Measurements from ENCODE around the gene PPP1CB.

DNA sequence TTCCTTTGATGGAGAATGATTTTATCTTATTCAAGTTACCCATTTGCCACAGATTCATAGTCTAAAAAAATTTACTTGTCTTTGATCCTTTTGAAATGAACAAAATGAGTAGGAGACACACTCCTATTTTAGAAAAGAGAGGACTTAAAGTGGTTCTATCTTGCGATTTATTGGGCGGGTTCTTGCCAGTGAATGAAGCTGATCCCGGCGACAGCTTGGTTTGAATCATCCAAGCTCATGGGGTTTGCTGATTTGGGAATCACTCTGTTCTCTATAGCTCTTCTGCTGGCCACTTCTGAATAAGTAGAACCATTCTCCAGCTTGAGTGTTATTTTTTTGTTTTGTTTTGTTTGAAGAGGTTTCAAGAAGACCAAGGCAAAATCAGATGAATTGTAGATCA lies 25.5 kb upstream of the PPP1CB start:
- TF ChIP-seq, protein P1, sequence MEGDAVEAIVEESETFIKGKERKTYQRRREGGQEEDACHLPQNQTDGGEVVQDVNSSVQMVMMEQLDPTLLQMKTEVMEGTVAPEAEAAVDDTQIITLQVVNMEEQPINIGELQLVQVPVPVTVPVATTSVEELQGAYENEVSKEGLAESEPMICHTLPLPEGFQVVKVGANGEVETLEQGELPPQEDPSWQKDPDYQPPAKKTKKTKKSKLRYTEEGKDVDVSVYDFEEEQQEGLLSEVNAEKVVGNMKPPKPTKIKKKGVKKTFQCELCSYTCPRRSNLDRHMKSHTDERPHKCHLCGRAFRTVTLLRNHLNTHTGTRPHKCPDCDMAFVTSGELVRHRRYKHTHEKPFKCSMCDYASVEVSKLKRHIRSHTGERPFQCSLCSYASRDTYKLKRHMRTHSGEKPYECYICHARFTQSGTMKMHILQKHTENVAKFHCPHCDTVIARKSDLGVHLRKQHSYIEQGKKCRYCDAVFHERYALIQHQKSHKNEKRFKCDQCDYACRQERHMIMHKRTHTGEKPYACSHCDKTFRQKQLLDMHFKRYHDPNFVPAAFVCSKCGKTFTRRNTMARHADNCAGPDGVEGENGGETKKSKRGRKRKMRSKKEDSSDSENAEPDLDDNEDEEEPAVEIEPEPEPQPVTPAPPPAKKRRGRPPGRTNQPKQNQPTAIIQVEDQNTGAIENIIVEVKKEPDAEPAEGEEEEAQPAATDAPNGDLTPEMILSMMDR (IDR thresholded peaks at IDR 0.05): no peak
- no peak for TF ChIP-seq POLR2A (IDR thresholded peaks at IDR 0.05)

Measured in esophagus squamous epithelium (tissue), 4 donors.